ENCODE results near the gene EXOC6B. TPM values are rescaled to one million over a fixed set of nuclear protein-coding genes. Genes with fewer than 3 reads are reported as not detected.
"Not testable (repeated sequence)": the region's sequence is repeated elsewhere in the genome, so short reads cannot be mapped to it uniquely, and the experiment has no call there.

The EXOC6B gene
- total RNA-seq, 4 donors from 2014 or later, result 14.1 to 107 (median 38.5) TPM

- TF ChIP-seq POLR2A (IDR thresholded peaks at IDR 0.05) (no peak), CTCF (IDR thresholded peaks at IDR 0.05) (no peak)
- intact Hi-C loops (cut with DNase I; ENCODE audit: low total_unique reads), result no loop called here
- no peaks in the 10 kb centered on the region for H3K4me1 ChIP-seq
- H3K4me3 ChIP-seq, result no peak overlapping the region
- no peak for DNase-seq
- H3K27ac ChIP-seq, result no peak overlapping the region
- no peaks in the 10 kb centered on the region for H3K36me3 ChIP-seq
- H3K27me3 ChIP-seq, result no peaks in the 10 kb centered on the region
- H3K9me3 ChIP-seq, result peaks cover 0 to 6% of the 10 kb centered on the region in 2 donors
Measured at GRCh38 chr2:72423756-72424155, 402.1 kb downstream of the EXOC6B start.

GRCh38 chr2:72421771-72422379 is 404.0 kb downstream of the EXOC6B start:
- H3K4me1 ChIP-seq; DNase-seq; H3K9me3 ChIP-seq; H3K36me3 ChIP-seq; intact Hi-C loops (cut with DNase I; ENCODE audit: low total_unique reads); H3K4me3 ChIP-seq; H3K27ac ChIP-seq; H3K27me3 ChIP-seq: not testable (repeated sequence)

GRCh38 chr2:72415781-72416475 is 409.9 kb downstream of the EXOC6B start:
- no peak for TF ChIP-seq POLR2A (IDR thresholded peaks at IDR 0.05)
- no peak for TF ChIP-seq CTCF (IDR thresholded peaks at IDR 0.05)
- intact Hi-C loops (cut with DNase I; ENCODE audit: low total_unique reads), result no loop called here

GRCh38 chr2:72415241-72415661 is 410.6 kb downstream of the EXOC6B start:
- no peaks in the 10 kb centered on the region for H3K9me3 ChIP-seq
- H3K4me3 ChIP-seq, result no peak overlapping the region
- no peak overlapping the region for H3K27ac ChIP-seq
- H3K27me3 ChIP-seq, result no peaks in the 10 kb centered on the region
- intact Hi-C loops (cut with DNase I; ENCODE audit: low total_unique reads), result no loop called here
- DNase-seq, result no peak
- no peak for TF ChIP-seq POLR2A (IDR thresholded peaks at IDR 0.05)
- TF ChIP-seq CTCF (IDR thresholded peaks at IDR 0.05), result no peak
- H3K4me1 ChIP-seq, result no peaks in the 10 kb centered on the region
- H3K36me3 ChIP-seq, result no peaks in the 10 kb centered on the region

More at GRCh38 chr2:72415781-72416475, 409.9 kb downstream of the EXOC6B start:
- Histone ChIP-seq H3K27ac (no peak overlapping the region), H3K9me3 (peaks cover 0 to 2% of the 10 kb centered on the region in 2 donors), H3K4me3 (no peak overlapping the region), H3K27me3 (no peaks in the 10 kb centered on the region), H3K4me1 (no peaks in the 10 kb centered on the region), H3K36me3 (no peaks in the 10 kb centered on the region)
- no peak for DNase-seq

- intact Hi-C loops (cut with DNase I; ENCODE audit: low total_unique reads), result no loop called here
- Histone ChIP-seq H3K9me3 (no peaks in the 10 kb centered on the region), H3K36me3 (no peaks in the 10 kb centered on the region), H3K4me3 (no peak overlapping the region), H3K27ac (no peak overlapping the region), H3K4me1 (no peaks in the 10 kb centered on the region), H3K27me3 (no peaks in the 10 kb centered on the region)
- TF ChIP-seq POLR2A (IDR thresholded peaks at IDR 0.05) (no peak), CTCF (IDR thresholded peaks at IDR 0.05) (no peak)
- DNase-seq, result no peak
Measured at GRCh38 chr2:72414137-72414760, 411.6 kb downstream of the EXOC6B start.
